Middle frontal gyrus (tissue), 1 donor: ENCODE data around the gene MS4A4E.
"Not testable (repeated sequence)": the region's sequence is repeated elsewhere in the genome, so short reads cannot be mapped to it uniquely, and the experiment has no call there.

Experiments used
- DNase-seq: peaks from one replicate; pipeline ENCODE4 v3.0.0-alpha.2; 2015; ENCODE audit warnings: low spot score; ENCODE audit errors: extremely low spot score

The MS4A4E gene

DNA sequence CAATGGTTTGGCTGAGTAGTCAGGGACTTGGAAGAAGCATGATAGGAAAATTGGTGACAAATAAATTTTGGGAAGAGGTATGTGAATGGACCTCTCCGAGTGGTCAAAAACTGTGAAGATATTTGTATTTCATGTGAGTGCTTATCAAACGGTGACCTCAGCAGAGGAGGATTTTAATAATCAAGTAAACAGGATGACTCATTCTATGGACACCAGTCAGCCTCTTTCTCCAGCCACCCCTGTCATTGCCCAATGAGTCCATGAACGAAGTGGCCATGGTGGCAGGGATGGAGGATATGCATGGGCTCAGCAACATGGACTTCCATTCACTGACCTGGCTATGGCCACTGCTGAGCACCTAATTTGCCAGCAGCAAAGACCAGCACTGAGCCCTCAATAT lies 21.2 kb downstream of the MS4A4E start:
- no peak for DNase-seq

DNA sequence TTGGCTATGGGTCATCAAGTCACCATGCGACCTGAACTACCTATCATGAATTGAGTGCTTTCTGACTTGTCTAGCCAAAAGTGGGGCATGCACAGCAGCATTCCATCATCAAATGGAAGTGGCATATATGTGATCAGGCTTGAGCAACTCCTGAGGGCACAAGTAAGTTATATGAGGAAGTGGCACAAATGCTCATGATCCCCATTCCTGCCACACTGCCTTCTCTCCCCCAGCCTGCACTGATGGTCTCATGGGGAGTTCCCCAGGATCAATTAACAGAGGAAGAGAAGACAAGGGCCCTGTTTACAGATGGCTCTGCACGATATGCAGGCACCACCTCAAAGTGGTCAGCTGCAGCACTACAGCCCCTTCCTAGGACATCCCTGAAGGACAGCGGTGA lies 21.8 kb downstream of the MS4A4E start:
- no peak for DNase-seq

DNA sequence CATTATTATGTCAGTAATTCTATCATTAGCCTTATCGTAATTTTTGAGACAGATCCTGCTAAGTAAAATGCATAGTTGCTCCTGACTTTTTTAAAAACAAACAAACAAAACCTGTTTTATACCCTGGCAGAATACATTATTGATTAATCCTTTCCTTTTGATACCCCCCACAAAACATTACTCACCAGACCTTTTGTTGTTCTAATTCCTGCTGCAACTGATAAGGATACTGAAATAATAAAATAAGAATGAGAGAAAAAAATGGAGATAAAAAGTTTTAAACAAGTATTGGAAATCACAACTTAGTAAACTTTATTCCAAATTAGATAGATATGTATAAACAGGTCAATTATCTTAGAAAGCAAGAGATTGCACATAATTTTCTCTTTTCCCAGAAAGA lies 28.6 kb downstream of the MS4A4E start:
- DNase-seq, result no peak

DNA sequence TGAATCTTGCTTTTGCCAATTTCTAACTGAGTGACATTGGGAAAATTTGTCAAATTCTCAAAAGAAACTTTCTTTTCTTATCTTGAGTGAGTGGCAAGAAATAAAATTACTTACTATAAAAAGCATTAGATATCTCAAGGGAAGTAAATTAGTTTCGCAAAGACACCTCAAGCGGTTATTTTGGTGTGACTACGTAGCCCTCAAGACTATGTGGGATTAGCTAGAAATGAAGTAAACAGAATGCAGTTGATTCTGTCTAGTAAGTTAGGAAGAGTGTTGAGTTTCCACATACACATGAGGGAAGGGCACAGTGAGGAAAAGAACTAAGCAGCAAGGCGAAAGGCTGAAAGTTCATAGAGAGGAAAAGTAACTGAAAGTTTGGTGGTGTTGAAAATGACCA lies 31.7 kb downstream of the MS4A4E start:
- DNase-seq, result no peak

DNA sequence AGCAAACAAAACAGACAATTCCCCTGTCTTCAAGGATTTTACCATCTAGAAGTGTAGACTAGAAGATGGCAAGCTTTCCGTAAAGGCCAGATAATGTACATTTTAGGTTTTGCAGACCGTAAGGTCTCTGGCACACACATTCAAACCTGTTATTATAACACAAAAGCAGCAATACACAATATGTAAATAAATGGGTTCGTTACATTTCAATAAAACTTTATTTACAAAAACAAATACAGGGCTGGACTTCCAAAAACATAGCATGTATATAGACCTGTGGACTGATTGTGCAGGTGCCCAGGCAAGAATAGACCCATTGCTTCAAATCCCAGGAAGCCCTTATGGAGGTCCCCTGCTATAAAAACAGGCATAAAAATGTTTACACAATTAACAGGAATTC lies 33.0 kb downstream of the MS4A4E start:
- DNase-seq, result no peak

DNA sequence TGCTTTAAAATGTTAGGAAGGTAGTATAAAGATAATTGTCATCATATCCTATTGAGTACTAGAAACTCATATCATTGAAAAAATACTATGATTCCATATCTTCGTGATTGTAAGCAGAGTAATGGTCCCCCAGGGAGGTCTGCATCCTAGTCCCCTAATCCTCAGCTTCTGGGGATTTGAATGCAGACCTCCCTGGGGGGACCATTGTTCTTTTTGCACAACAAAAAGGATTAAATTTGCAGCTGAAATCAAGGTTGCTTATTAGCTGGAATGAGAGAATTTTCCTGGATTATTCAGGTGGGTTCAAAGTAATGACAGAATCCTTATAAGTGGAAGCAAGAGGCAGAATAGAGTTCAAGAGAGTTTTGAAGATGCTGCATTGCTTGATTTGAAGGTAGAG lies 34.0 kb downstream of the MS4A4E start:
- DNase-seq, result no peak

DNA sequence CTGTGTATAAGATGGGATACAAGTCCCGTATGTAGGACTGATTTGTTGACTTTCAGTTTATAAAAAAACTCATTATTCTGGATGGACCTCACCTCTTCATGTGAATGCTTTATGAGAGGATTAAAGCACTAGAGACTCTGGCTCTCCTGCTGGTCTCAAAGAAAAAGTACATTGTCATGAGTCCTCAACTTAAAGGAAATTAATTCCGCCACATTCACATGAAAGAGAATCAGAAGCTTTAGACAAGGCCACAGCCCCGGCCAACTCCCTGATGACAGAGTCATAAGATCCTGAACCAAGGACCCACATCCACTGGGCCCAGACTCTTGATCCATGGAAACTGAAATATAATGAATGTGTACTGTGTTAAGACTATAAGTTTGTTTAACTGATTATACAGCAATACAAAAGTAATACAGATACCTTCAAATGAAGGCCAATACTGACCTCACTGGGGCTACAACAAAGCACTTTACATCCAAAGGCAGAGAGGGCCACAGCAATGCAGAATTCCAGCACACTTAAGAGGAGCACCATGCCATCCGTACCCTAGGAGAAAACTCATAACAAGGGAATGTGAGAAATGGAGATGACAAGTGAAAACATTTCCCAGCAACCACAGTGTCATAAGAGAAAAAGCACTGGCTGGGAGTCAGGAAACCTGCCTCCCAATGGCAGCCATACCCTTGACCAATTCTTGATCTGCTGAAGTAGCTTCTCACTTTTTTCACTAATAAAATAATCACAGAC lies 34.6 kb downstream of the MS4A4E start:
- DNase-seq, result no peak

DNA sequence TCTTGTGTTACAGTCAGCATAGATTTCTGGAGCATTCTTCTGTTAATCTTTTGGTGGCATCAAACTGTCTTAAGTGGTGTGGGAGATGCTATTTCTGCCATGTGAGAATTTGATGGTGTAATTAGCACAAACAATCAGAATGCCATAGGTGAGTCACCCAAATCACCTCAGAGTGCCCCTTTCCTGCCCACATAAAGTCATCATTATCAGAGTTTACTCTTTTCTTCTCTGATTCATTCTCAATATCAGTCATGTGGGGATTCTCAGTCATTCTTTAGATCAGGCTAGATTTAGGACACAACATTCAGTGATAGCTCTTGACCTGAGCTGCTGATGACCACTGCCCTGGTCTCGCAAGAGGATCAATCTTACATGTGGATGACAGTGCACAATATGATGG lies 36.3 kb downstream of the MS4A4E start:
- DNase-seq, result no peak

DNA sequence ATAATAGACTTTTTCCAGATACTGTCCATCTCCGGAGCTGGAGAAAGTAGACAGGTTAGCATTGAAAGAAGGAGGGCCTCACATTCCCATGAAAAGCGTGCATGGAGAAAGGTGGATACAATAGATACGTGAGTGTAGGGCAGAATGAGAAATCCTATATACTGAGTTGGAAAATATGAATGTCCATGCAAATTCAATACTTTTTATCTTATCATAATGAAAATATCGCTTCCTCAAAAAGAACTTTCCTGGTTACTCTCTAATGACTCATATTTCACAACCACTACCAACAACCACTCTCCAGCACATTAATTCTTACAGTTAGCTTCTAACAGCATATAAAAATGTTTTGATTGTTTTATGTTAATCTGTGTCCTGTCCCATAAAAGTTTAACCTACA lies 38.0 kb downstream of the MS4A4E start:
- DNase-seq, result no peak

DNA sequence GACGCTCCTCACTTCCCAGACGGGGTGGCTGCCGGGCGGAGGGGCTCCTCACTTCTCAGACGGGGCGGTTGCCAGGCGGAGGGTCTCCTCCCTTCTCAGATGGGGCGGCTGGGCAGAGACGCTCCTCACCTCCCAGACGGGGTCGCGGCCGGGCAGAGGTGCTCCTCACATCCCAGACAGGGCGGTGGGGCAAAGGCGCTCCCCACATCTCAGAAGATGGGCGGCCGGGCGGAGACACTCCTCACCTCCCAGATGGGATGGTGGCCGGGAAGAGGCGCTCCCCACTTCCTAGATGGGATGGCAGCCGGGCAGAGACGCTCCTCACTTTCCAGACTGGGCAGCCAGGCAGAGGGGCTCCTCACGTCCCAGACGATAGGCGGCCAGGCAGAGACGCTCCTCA lies 41.6 kb downstream of the MS4A4E start:
- DNase-seq, result not testable (repeated sequence)

DNA sequence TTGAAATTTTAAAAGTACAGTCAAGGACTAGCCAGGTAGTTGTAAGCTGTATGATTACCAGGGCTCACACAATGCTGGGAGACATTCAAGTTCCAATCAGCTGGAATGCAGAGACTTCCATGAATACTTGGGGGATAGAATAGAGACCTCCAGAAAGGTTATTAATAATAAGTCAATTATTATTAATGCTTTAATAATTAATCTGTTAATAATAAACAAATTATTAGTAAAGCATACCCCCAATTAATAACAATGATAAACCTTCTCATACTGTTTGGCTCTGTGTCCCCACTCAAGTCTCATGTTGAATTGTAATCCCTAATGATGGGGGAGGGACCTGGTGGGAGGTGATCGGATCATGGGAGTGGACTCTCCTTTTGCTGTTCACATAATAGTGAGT lies 45.5 kb downstream of the MS4A4E start:
- no peak for DNase-seq

DNA sequence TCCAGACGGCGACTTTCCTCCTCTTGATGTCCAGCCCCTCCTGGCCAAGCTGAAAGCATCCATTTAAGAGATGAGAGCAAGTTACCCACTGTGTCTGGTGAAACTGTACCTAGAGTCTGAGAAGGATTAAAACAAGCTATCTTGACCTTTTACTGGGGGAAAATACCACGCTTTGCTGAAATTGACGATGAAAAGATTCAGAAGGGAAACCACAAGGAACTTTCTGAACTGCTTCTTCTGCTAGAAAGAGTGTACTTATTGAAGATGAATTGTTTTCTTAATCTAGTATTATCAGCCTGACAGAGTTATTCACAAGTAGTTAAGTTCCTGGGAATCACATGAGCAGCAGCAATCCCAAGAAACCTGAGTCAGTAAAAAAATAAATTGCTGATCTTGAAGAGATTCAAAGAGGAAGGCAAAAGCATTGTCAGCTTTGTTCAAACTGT lies 47.0 kb downstream of the MS4A4E start:
- no peak for DNase-seq

DNA sequence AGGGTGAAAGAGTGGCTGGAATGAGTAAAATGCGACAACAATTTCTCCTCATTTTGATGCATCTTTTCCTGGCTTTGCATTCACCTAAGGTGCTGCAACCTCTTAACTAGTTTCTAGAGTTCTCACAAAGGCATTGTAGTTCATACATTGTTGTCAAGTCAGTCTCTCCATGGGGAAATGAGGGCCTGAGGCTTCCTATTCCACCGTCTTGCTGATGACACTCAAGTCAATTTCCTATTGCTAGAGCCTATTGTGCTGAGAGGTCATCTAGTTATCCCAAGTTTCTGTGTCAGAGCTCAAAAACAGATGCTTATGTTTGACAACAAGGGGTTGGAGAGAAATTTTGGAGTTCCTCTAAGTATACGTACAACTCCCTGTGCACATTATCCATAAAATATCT lies 48.4 kb downstream of the MS4A4E start:
- DNase-seq, result no peak

DNA sequence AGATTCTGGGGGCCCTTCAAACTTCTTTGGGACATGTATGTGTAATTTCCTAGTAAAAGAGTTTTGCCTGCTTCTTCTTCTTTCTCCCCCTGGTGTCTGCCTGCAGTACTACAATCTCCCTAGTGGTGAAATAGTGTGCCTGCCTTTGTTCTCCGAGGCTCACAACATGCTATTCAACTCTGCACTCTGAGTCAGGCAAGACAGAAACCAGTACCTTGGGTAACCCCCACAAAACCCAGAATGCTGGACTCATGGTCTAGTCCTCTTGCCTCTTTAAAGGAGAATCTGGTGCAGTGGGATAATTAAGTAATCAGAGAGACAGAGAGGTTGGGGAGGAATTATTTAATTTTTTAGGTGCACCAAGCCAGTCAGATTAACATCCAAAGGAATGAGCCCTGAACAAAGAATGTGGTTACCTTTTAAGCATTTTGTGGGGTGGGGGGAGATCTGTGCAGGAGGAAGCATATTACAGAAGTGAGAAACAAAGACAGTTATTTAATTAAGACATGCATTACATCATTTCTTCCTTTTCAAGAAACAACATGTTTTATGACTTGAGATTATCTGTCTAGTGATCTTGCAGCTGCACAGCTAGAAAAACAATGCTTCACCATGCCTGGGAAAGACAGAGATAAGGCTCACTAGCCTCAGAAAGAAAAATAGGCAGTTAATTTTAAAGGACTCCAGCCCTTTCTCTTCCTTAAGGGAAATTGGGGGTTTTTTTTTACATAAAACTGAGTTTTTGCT lies 49.1 kb downstream of the MS4A4E start:
- DNase-seq, result no peak

DNA sequence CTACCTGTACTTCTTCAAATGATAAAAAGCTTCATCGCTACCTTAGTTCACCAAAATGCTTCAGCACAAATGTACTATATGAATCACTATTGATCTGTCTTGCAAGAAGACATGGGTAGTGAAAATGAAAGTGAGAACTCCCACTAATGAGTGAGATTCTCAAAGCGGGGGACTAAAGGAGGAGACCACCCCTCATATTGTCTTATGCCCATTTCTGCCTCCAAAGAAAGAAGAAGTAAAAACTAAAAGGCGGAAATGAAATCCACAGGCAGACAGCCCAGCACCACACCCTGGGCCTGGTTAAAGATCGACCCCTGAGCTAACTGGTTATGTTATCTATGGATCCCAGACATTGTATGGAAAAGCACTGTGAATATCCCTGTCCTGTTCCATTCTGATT lies 50.4 kb downstream of the MS4A4E start:
- DNase-seq, result not testable (repeated sequence)

DNA sequence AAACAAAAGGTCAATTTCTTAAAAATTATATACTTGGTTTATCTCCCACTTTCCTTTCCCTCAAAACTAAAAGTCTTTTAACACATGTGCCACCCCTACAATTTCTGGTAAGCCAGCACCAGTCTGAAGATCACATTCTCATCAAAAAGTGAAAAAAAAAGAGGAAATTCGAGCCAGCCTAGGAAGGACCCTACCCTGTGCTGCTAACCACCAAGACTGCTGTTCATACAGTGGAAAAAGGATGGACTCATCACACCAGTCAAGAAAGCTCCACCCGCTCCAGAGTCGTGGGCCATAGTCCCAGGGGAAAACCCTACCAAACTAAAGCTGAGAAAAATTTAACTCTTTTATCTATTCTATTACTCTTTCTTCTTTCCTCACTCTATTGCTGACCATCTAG lies 54.5 kb downstream of the MS4A4E start:
- not testable (repeated sequence) for DNase-seq

DNA sequence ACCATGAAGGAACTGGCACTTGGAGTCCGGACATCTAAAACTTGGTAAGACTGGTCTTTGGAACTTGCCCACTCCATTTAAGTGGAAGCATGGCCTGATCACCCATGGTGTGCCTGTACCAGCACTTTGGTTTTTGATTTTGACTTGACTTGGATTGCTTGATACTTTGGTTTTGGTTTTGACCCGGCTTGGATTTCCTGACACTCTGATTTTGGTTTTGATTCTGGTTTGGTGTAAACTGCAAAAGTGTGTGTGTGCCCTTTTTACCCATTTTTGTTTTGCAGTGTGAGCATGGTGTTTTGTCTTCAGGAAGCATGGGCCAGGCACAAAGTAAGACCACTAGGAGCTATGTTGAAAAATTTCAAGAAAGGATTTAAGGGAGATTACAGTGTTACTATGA lies 56.8 kb downstream of the MS4A4E start:
- not testable (repeated sequence) for DNase-seq

DNA sequence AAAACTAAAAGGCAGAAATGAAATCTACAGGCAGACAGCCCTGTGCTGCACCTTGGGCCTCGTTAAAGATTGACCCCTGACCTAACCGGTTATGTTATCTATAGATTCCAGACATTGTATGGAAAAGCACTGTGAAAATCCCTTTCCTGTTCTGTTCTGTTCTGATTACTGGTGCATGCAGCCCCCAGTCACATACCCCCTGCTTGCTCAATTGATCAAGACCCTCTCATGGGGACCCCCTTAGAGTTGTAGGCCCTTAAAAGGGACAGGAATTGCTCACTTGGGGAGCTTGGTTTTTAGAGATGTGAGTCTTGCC lies 57.5 kb downstream of the MS4A4E start:
- not testable (repeated sequence) for DNase-seq

DNA sequence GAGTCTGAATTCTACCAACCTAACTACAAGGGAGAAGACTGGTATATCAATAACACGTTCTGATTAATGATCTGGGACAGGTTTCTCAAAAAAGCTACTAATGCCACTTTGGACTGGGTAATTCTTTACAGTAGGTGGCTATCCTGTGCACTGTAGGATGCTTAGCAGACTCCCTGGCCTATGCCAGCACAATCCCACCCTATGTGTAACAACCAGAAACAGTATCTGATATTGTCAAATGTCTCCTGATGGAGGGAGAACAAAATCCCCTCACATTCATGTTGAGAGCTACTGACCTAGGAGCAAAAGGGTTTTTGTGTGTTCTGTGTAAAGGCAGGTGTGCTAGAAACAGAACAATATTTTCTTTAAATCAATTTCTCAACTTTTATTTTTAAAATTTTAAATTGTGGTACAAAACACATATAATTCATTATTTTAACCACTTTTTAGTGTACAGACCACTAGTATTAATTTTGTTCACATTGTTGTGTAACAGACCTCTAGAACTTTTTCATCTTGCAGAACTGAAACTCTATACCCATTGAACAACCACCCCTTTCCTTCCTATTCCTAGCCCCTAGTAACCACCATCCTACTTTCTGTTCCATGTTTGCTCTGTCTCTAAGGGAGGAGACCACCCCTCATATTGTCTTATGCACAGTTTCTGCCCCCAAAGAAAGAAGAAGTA lies 58.0 kb downstream of the MS4A4E start:
- DNase-seq, result no peak

DNA sequence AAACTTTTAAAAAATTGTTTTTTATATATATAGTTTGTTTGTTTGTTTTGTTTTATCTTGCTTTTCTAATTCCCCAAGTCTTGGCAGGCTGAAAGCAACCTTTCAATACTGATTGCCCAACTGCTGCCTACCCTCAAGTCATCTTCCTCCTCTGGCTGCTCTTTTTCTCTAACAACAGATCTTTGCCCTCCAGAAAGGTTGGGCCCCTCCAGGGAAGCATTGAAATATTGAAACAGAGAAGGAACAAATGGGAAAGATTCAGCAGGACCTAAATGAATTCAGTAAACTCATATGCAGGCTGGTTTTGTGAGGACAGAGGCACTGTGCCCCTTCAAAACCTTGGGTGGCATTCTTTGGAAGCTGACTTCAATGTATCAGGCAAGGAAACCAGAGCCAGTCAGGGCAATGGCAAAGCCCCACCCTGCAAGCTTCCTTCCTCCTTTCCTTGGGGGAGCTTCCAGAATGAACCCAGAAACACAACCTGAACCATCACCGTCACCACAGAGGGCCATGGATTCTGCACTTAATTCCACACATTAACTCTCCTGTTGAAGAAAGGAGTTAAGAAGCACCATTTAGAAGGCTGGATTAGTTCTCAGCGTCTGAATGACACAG lies 59.2 kb downstream of the MS4A4E start:
- no peak for DNase-seq

DNA sequence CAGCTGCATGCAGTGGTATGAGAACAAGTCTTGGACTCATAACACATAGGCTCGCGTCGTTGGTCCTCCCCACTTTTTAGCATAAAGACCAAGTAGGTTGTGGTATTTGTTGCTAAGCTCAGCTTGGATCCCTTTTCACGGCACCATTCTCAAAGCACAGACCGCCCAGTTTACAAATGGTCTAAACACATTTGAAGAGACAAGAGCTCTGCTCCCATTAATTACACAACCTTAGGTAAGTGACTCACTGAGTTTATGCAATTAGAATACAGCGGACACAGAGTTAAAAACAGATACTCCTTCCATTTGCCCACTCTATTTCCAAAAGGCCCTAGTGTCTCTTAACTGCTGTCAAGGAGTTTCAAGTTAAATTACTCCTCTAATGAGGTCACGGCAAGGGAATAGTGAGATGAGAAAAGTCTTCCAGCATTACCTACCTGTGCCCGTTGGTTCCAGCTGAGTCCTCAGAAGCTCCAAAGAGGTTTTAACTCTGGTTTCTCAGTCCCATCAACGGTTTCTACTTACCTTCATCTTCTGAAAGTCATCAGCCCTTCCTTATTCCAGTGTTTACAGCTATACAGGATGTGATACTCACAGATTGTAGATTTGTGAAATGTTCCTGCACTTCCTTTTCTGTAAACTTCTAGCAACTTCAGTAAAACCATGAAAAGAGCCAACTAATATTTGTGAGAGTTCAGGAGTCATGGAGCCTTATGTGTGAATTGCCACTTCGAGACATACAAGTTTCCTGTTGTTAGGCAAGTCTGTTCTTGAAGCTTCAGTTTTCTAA lies 60.2 kb downstream of the MS4A4E start, which contains the start of gene MS4A6A:
Gene MS4A6A (minus strand): TSS at position 543 of the 790 bp plus-strand sequence. CDS start 1,356 bp downstream, outside the sequence.
- DNase-seq, result no peak
